Tracheal epithelial cell (primary cell): Measurements from ENCODE around the gene CEACAM4. TPM values are rescaled to one million over a fixed set of nuclear protein-coding genes. Genes with fewer than 3 reads are reported as not detected.

ENCODE experiments used
- total RNA-seq: library from RNA; depleted of rRNA; stranded (reverse); fragments of >200 nt; gene quantifications from 2 replicates; pipeline ENCODE4 v1.2.1, GENCODE V29; 2014

The CEACAM4 gene
- not detected in 2 replicates for total RNA-seq

GRCh38 chr19:41626877-41627276 is at the start of gene CEACAM4:
Gene CEACAM4 (minus strand): TSS chr19:41627074. CDS start chr19:41626963, 111 bp downstream.

GRCh38 chr19:41575998-41576397 is 50.9 kb downstream of the CEACAM4 start, which contains the start of gene CEACAM21:
Gene CEACAM21 (plus strand): TSS chr19:41576166. CDS start chr19:41576275, 109 bp downstream.

Other genes with a start within 250 kb of the CEACAM4 start
- gene EXOSC5, start 229.7 kb downstream of the CEACAM4 start, total RNA-seq, result 36.1 and 43.3 TPM in 2 replicates
- gene BCKDHA, start 229.3 kb downstream of the CEACAM4 start, total RNA-seq, result 56.6 and 61.6 TPM in 2 replicates
- 1.7 and 3.6 TPM in 2 replicates for gene B3GNT8, start 199.7 kb downstream of the CEACAM4 start, total RNA-seq
- 33.5 and 42.4 TPM in 2 replicates for gene DMAC2, start 187.2 kb downstream of the CEACAM4 start, total RNA-seq
- gene ERICH4, start 183.9 kb downstream of the CEACAM4 start, total RNA-seq, result not detected in 2 replicates
- gene CEACAM21, start 50.9 kb downstream of the CEACAM4 start, total RNA-seq, result not detected in 2 replicates
- gene CEACAM7, start 61.2 kb upstream of the CEACAM4 start, total RNA-seq, result 0.24 TPM in 1 of 2 replicates, not detected in the other
- 8.3 TPM in 1 of 2 replicates, not detected in the other for gene CEACAM5, start 81.6 kb upstream of the CEACAM4 start, total RNA-seq
- gene CEACAM6, start 128.5 kb upstream of the CEACAM4 start, total RNA-seq, result 0.96 and 17.5 TPM in 2 replicates
- gene CEACAM3, start 169.5 kb upstream of the CEACAM4 start, total RNA-seq, result not detected in 2 replicates
- gene LYPD4, start 217.6 kb upstream of the CEACAM4 start, total RNA-seq, result not detected in 2 replicates
- not detected in 2 replicates for gene DMRTC2, start 218.0 kb upstream of the CEACAM4 start, total RNA-seq
- gene RPS19, start 233.2 kb upstream of the CEACAM4 start, total RNA-seq, result 2,865 and 3,325 TPM in 2 replicates